HL-60/S4 (cell line): Measurements from ENCODE around the gene RNLS.

Experiments
- in situ Hi-C: fragments of 300-500 bp; cut with MboI; formaldehyde crosslinking; loops from 2 replicates; pipeline ENCODE4 v1.14.3; 2022; ENCODE audit warnings: low sequenced_read_pairs

RNLS gene

GRCh38 chr10:88439932-88440331, 143.2 kb downstream of the RNLS start:
- in situ Hi-C loops = no loop called here

- in situ Hi-C loops = no loop called here
Observed at GRCh38 chr10:88437411-88437810, 145.7 kb downstream of the RNLS start.

GRCh38 chr10:88433565-88434186, 149.4 kb downstream of the RNLS start:
- in situ Hi-C loops = no loop called here

GRCh38 chr10:88431103-88431502, 152.0 kb downstream of the RNLS start:
- in situ Hi-C loops = no loop called here

- in situ Hi-C loops = no loop called here
Observed at GRCh38 chr10:88428976-88429375, 154.1 kb downstream of the RNLS start.

GRCh38 chr10:88428442-88428841, 154.7 kb downstream of the RNLS start:
- in situ Hi-C loops = no loop called here

- in situ Hi-C loops = no loop called here
Observed at GRCh38 chr10:88427024-88427423, 156.1 kb downstream of the RNLS start.

- in situ Hi-C loops = no loop called here
Observed at GRCh38 chr10:88424881-88425280, 158.2 kb downstream of the RNLS start.

- in situ Hi-C loops = no loop called here
Observed at GRCh38 chr10:88423732-88424131, 159.4 kb downstream of the RNLS start.

- in situ Hi-C loops = no loop called here
Observed at GRCh38 chr10:88421590-88421989, 161.5 kb downstream of the RNLS start.

GRCh38 chr10:88418871-88419270, 164.2 kb downstream of the RNLS start:
- in situ Hi-C loops = no loop called here

- in situ Hi-C loops = no loop called here
Observed at GRCh38 chr10:88417387-88418030, 165.6 kb downstream of the RNLS start.

GRCh38 chr10:88416801-88417200, 166.3 kb downstream of the RNLS start:
- in situ Hi-C loops = no loop called here

- in situ Hi-C loops = no loop called here
Observed at GRCh38 chr10:88415533-88416130, 167.5 kb downstream of the RNLS start.

- in situ Hi-C loops = no loop called here
Observed at GRCh38 chr10:88413412-88413811, 169.7 kb downstream of the RNLS start.

GRCh38 chr10:88411772-88412349, 171.3 kb downstream of the RNLS start:
- in situ Hi-C loops = no loop called here

GRCh38 chr10:88409824-88410223, 173.3 kb downstream of the RNLS start:
- in situ Hi-C loops = no loop called here

- in situ Hi-C loops = no loop called here
Observed at GRCh38 chr10:88409236-88409635, 173.9 kb downstream of the RNLS start.

GRCh38 chr10:88408096-88408495, 175.0 kb downstream of the RNLS start:
- in situ Hi-C loops = no loop called here

- in situ Hi-C loops = no loop called here
Observed at GRCh38 chr10:88404133-88404532, 179.0 kb downstream of the RNLS start.

GRCh38 chr10:88401671-88402347, 181.3 kb downstream of the RNLS start:
- in situ Hi-C loops = no loop called here

GRCh38 chr10:88399240-88399639, 183.9 kb downstream of the RNLS start:
- in situ Hi-C loops = no loop called here
